HG03342 (cell line): Measurements from ENCODE around the gene DNLZ.

Experiments
- ATAC-seq: cut with Tn5 transposase; IDR thresholded peaks from one replicate; pipeline ENCODE4 v1.9.1; 2021; ENCODE audit warnings: mild to moderate bottlenecking, moderate library complexity; ENCODE audit not compliant: unreplicated experiment

DNLZ gene

GRCh38 chr9:136333486-136333885 lies 30.1 kb downstream of the DNLZ start:
- ATAC-seq = no peak

DNA sequence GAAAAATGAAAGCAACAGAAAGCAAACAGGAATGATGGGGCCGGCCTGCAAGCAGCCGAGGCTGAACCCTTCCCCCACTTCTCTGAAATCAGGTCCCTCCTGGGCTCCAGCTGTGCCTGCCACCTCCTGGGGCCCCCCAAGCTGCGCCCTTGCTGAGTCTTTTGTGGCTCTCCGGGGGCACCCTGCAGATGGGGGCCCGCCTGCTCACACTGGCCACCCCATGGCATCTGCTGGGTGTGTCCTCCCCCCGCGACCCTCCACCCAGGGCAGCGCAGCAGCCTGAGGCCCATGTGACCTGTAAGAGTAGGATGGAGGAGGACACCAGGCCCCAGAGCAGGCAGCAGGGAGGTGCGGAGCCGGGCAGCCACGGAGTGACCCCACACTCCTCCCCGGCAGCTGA lies 30.5 kb downstream of the DNLZ start:
- no peak for ATAC-seq

- ATAC-seq = no peak
Observed at GRCh38 chr9:136332482-136332983, 31.0 kb downstream of the DNLZ start.

DNA sequence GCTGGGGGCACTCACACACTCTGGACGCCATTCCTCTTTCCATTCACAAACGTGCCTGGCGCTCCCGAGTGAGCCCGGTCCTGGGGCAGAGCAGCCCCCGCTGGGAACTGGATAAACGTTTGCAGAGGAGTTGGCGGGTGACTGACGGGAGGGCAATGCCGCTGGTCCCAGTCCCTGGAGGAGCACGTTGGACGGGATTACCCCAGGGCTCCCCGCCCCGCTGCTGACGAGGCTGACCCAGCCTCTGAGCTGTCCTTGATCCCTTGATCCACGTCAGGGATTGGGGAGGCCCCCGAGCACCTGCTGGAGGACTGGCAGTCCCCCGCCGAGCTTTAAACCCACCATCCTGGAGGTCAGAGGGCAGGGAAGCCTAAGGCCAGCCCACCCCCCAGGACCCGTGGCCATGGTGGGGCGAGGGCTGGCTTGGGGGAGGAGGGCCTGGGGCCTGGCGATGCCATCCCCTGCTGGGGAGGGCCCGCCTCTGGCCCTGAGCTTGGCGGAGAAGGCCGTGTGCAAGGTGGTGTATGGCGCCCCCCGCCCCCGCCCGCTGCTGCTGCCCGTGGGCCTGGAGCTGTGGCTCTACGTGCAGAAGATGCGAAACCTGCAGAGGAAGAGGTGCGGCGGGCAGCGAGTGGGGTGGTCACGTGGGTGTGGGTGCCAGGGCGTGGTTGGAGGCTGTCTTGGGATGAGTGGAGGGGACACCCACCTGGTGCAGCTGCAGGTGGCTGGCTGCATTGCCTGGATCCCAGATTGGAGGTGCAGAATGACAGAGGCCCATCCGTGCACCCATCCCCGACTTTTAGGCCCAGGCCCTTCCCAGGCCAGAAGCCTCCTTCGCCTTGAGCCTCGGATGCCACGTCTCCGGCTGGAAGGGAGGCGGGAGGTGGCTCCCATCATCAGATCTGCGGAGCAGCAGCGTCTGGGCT lies 31.7 kb downstream of the DNLZ start:
- no peak for ATAC-seq

DNA sequence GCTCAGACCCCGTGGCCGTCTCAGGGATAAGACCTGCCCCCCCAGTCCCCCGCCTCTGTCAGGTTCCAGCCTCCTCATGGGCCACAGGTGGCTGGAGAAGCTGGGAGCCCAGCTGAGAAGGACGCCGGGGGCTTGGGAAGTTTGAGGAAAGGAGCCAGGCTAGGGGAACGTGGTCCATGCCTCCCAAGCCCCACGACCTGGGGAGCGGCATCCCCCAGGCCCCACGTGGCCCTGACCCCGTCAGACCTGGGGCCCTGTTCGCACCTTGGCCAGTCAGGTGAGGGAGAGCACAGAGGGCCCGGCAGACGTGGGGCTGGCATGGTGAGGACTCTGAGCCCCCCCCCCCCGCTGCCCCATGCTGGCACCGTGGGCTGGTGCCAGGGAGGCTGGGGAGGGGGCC lies 32.5 kb downstream of the DNLZ start:
- ATAC-seq = no peak

GRCh38 chr9:136330406-136330990 lies 33.0 kb downstream of the DNLZ start:
- no peak for ATAC-seq

DNA sequence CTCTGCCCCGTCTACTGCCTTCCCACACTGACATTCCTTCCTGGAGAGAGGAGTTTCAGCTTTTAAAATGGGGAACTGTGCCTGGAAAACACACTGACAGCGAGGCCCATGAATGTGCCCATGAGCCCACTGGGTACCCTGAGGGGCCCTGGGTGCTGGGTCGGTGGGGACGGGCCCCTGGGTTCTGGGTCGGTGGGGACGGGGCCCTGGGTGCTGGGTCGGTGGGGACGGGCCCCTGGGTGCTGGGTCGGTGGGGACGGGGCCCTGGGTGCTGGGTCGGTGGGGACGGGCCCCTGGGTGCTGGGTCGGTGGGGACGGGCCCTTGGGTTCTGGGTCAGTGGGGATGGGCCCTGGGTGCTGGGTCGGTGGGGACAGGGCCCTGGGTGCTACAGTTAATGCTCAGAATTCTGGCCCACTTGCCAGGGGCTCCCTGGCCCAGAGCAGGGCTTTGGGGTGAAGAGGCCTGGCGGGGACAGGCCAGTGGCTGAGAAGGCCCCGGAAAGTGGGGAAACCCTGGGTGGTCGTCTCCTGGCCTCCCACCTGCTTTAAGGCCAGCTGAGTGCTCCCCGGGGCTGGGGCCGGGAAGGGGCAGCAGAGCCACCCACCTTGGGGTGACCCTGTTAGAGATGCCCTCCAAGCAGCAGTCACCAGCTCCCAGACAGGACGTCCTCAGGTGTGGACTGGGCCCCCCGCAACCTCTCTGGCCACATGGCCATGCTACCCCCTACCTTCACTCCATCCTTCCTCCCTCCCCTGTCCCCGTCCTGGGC lies 33.7 kb downstream of the DNLZ start:
- ATAC-seq = no peak

DNA sequence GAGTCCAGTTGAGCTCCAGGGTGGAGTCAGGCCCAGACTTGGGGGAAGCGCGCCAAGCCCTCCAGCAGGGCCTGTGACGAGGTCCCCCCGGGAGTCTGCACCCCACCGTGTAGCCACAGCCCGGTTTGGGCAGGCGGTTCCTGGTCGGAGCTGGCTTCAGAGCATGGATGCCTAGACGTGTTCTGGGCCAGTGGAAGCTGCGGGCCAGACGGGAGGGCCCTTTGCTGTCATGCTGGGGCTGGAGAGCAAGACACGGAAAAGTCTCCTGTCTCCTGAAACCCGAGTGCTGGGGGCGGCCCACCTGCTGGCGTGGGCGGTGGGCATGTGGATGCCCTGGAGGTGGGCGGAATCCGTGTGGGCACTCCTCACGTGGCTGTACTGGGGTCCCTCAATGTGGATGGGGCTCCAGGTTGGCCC lies 34.3 kb downstream of the DNLZ start:
- no peak for ATAC-seq

DNA sequence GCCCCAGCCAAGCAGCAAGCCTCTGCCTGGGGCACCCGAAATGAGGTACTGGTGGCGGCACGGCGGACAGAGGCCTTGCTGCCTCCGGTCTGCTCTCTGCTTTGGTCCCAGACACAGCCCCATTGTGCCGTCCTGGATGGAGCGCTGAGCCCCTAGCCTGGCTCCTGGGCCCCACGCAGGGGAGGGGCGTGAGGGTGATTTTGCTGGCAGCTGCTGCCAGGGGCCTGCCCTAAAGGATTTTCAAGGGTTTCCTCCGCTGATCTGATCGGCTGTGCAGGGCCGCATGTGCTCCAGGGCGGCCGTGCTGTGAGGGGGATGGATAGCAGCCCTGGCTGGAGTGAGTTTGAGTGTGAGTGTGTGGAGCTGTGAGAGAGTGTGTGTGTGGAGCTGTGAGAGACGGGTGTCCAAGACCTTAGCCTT lies 34.9 kb downstream of the DNLZ start:
- ATAC-seq = no peak

DNA sequence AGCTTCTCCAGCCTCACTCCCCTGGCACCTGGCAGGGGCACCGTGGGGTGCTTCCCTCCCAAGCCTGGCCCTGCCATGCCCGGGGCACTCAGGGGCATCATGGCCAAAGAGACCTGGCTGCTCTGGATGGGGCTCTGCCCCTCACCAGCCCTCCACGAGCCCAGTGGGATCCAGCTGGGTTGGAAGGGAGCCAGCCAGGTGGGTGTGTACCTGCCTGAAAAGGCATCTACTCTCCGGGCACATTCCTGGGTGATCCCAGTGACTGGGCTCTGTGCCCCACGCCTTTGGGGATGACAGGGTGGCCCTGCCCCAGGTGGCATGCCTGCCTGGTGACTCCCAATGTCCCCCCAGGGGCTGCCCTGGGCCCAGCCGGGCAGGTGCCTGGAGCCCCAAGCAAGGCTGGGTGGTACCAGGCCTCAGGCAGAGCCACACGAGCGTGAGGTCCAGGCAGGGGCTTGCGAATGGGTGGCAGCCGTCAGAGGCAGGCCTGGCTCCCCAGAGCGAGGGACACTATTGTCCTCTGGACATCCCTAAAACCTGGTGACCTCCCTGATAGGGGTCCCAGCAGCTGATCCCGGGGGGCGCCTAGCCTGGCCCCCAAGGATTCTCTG lies 35.4 kb downstream of the DNLZ start:
- ATAC-seq = no peak

DNA sequence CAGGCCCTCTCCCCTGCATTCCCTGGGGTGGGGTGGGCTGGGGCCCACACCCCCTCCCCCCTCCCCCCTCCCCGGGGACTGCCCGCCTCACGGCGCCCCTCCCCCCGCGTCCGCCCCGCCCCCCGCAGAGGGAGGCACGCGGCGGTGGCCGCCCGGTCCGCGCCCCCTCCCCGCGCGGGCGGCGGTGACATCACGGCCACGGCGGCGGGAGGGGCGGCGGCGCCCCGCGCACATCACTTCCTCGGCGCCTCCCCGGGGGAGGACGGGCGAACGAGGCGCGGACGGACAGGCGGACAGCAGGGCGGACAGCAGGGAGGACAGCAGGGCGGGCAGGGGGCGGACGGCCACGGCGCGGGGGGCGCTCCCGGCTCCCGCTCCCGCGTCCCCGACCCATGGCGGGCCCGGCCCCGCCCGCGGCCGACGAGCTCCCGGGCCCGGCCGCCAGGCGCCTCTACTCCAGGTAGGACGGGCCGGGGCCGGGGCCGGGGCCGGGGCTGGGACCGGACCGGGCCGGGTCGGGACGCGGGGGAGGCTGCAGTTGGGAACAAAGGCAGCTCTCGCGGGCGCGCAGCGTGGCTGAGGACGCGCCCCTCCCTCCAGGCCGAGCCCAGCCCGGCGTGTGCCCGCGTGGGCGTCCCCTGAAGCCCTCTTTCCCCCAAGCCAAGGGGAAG lies 36.1 kb downstream of the DNLZ start, which contains the start of gene GPSM1:
Gene GPSM1, plus strand, starts transcription at position 236 of the 671 bp plus-strand sequence. Its CDS starts 157 bp downstream, at position 393.
- ATAC-seq = no peak

GRCh38 chr9:136326761-136327303 lies 36.7 kb downstream of the DNLZ start:
- no peak for ATAC-seq

GRCh38 chr9:136326061-136326760 lies 37.3 kb downstream of the DNLZ start:
- ATAC-seq = no peak

DNA sequence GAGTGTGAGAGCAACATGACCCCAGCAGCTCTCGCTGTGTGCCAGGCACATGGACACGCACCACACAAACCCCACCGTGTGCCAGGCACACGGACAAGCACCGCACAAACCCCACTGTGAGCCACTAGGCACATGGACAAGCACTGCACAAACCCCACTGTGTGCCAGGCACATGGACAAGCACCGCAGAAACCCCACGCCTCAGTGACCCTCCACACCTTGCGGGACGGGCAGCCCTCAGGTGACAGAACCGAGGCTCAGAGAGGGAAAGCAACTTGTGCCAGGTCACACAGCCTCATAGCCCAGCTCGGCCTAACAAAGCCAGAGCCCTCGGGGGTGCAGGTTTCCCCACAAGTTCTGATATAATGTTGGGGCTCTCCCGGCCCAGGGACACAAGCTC lies 38.2 kb downstream of the DNLZ start:
- ATAC-seq = no peak

DNA sequence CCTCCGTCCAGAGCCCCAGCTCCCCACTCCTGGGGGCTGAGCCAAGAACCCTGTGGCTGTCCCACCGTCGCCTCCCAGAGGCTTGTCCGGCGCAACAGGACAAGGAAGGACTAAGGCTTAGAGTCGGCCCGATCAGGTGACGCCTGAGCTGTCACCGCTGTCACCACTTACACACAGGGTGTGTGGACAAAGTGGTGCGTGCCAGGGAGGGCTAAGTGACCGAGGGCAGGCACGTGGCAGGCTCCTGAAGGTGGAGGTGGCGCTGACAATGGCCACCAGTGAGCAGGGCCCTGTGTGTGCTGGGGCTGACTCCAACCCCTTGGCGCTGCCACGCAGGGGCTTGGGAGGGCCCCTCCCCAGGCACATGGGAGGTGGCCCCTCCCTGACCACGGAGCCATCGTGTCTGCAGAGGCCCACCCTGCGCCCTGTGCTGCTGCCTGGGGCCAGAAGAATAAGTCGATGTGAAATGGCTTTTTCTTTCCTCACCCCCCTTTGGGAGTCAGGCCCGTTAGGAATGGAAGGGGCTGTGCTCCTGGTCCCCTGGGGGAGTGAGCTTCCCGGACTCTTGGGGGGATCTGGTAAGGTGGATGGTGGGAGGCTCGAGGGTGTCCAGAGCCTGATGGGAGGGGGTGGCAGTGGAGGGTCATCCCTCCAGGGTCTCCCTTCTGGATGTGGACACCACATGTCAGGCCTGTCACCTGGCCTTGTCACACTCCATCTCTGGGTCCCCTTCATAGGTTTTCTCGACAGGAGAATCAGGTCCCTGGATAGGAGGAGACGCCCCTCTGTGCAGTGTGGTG lies 38.8 kb downstream of the DNLZ start:
- ATAC-seq = no peak

DNA sequence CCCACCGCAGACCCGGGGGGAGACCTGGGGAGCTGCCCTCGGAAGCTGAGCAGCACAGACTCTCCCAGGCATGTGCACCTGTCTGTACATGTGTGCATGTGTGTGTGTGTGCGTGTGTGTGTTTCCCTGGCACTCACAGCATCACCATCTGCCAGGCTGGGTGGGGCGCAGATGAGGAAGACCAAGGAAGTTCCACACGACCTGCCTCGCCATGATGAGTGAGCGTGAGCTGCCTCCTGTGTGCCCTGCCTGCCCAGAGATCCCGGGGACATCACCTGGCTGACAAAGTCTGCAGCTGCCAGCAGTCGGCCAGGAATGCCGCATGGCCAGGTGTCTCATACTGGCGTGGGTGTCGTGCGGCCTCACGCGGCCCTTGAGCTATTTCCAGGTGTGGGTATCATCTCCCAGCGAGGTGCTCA lies 40.2 kb downstream of the DNLZ start:
- ATAC-seq = no peak

DNA sequence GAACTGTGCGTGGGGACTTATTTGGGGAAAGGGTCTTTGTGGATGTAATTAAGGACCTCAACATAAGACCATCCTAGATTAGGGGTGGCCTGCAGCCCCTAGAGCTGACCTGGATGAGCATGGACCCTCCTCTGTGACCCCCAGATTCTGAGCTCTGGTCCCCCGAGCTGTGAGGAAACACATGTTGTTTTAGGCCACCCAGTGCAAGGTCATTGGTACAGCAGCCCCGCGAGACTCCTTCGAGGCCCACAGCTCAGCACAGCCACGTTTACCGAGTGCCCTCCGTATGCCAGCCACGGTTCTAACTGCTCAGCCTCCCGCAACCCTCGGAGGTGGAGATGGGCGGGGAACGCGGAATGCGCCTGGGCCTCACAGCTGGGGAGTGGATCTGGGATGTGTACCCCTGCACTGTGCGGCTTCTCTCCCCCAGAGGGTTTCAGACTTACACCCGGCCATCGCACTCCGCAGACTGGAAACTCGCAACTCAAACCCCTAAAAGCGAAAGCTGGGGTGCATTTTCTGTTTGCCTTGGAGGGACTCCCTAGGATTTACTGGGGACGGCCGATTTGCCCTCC lies 40.7 kb downstream of the DNLZ start:
- ATAC-seq = no peak

DNA sequence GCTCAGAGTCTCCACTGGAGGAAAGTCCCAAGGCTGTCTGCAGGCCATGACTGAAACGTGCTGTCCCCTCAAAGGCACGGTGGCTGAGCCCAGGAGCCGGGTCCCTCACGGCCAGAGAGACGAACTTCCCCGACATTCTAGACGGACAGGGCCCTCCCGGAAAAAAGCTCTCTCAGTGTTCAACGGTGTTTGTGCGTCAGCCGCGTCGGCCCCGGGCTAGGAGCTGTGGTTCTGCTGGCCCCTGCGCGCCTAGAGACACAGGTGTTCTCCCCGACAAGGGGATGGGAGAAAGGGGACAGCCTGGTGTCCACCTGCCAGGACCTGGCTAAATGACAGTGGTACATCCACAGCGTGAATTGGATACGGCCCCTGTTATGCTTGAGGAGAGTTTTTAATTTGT lies 42.0 kb downstream of the DNLZ start:
- no peak for ATAC-seq
